ENCODE measurements around the gene FCRL1. TPM values are rescaled to one million over a fixed set of nuclear protein-coding genes. Genes with fewer than 3 reads are reported as not detected.

FCRL1 gene
- total RNA-seq, 1 experiment from 2014 or later, result not detected

DNA sequence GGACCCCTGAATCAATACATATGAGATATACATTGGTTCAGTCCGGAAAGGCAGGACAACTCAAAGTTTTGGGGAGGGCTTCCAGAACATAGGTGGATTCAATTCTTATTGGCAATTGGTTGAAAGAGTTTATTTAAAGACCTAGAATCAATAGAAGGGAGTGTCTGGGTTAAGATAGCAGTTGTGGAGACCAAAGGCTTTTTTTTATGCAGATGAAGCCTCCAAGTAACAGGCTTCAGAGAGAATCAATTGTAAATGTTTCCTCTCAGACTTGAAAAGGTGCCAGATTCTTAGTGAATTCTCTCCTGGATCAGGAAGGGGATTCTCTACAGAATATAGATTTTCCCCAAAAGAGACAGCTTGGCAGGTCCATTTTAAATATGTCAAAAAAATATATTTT lies 48.7 kb upstream of the FCRL1 start:
- Histone ChIP-seq H2BK120ac (ENCODE audit: low read depth, low read length, poor library complexity, severe bottlenecking) (no peak overlapping the region), H3K56ac (ENCODE audit: insufficient read length, low read depth, low read length) (no peak overlapping the region), H2BK20ac (ENCODE audit: low read depth, low read length, poor library complexity, severe bottlenecking) (no peak overlapping the region), H2BK5ac (ENCODE audit: insufficient read length, low read length) (no peak overlapping the region), H2AK5ac (ENCODE audit: insufficient read length, low read length) (no peak overlapping the region), H3K23ac (ENCODE audit: insufficient read length, low read depth, low read length) (no peak overlapping the region), H3K79me1 (ENCODE audit: insufficient read depth, low read depth, low read length, poor library complexity, severe bottlenecking) (no peaks in the 10 kb centered on the region), H3K18ac (ENCODE audit: insufficient read length, low read depth, low read length) (no peak overlapping the region), H3K9ac (ENCODE audit: extremely low read depth, insufficient read length, low read length) (no peak overlapping the region), H4K5ac (ENCODE audit: insufficient read length, low read depth, low read length) (no peak overlapping the region), H4K91ac (ENCODE audit: insufficient read length, low read depth, low read length) (no peak overlapping the region), H3K14ac (ENCODE audit: insufficient read depth, low read length) (no peak overlapping the region), H3K4me2 (ENCODE audit: insufficient read depth, insufficient read length, low read length) (no peak overlapping the region), H3K27ac (ENCODE audit: insufficient read length, low read depth, low read length) (no peak overlapping the region), H4K20me1 (ENCODE audit: control insufficient read depth, insufficient read depth, insufficient read length) (no peaks in the 10 kb centered on the region), H3K27me3 (ENCODE audit: insufficient read depth, low read length) (no peaks in the 10 kb centered on the region), H3K23me2 (ENCODE audit: insufficient read length, low read depth, low read length, poor library complexity, severe bottlenecking) (no peaks in the 10 kb centered on the region), H3K4me1 (ENCODE audit: insufficient read depth, low read length) (peaks cover 4% of the 10 kb centered on the region; the same call in 1 of the 2 replicates), H3K9me3 (ENCODE audit: control insufficient read depth, low read depth, low read length) (no peaks in the 10 kb centered on the region), H3T11ph (ENCODE audit: low read length) (no peak overlapping the region), H2AFZ (ENCODE audit: low read length) (no peak overlapping the region), H3K4ac (ENCODE audit: low read depth, low read length) (no peak overlapping the region), H2BK12ac (ENCODE audit: insufficient read length, low read depth, low read length) (no peak overlapping the region), H2BK15ac (ENCODE audit: low read depth, low read length) (no peak overlapping the region), H3K79me2 (ENCODE audit: insufficient read depth, low read length) (no peaks in the 10 kb centered on the region), H4K8ac (replicated peaks; ENCODE audit: insufficient read length, low read depth, low read length) (no peak overlapping the region)
- Mint-ChIP-seq H3K9me3 (peaks cover 8% of the 10 kb centered on the region in 2 experiments; a peak in 3 of 5 replicates), H3K27ac (peak overlapping the region in 1 of 3 experiments; percentile 80; a peak in 2 of 7 replicates), H3K27me3 (ENCODE audit: low read depth) (no peaks in the 10 kb centered on the region; the same call in 1 of the 2 replicates), H3K4me3 (no peak overlapping the region), H3K36me3 (ENCODE audit: insufficient read depth in 1 of 3, low read depth in 3 of 3) (peaks cover 0 to 13% (median 0%) of the 10 kb centered on the region in 3 experiments; a peak in 1 of 7 replicates), H3K4me1 (peaks cover 22 to 26% of the 10 kb centered on the region in 2 experiments)
- DNase-seq, result no peak
- WGBS (ENCODE audit: extremely low coverage, insufficient read length, low lambda C conversion rate), result no CpG with 5 or more reads among the region's 1 CpG
- TF ChIP-seq CTCF (conservative IDR thresholded peaks at IDR 0.05), result no peak

Data from H9 (cell line).